Kidney (tissue), 14 donors: ENCODE results near the gene CDC42EP1. TPM values are rescaled to one million over a fixed set of nuclear protein-coding genes. Genes with fewer than 3 reads are reported as not detected.
"Not testable (repeated sequence)": the region's sequence is repeated elsewhere in the genome, so short reads cannot be mapped to it uniquely, and the experiment has no call there.

Experiments
- DNase-seq, 5 donors: peaks; one replicate each; pipeline ENCODE4 v3.0.0-alpha.2; 2013 to 2020
- FAIRE-seq: peaks from 2 replicates; lab custom pipeline; 2012; peaks lifted over from hg19 to GRCh38; lab: Jason Lieb, UNC
- H3K27ac ChIP-seq, 2 donors: one replicate each; pipeline ENCODE4 v1.7.0; 2013; ENCODE audit warnings: low read depth in 2 of 2, low read length in 2 of 2, inconsistent platforms in 1 of 2
- H3K27me3 ChIP-seq: one replicate; pipeline ENCODE4 v1.7.1; 2013; ENCODE audit warnings: low read length, inconsistent platforms; ENCODE audit not compliant: control insufficient read depth, insufficient read depth
- H3K36me3 ChIP-seq, 3 donors: one replicate each; pipeline versions ENCODE4 v1.7.0 to v1.7.1; 2013; ENCODE audit warnings: low read length in 3 of 3, control low read depth in 1 of 3, inconsistent platforms in 1 of 3; ENCODE audit not compliant: insufficient read depth in 3 of 3, control insufficient read depth in 2 of 3
- H3K4me1 ChIP-seq, 3 donors: one replicate each; pipeline versions ENCODE4 v1.7.0 to v1.7.1; 2013; ENCODE audit warnings: low read length in 3 of 3, inconsistent platforms in 1 of 3, low read depth in 1 of 3; ENCODE audit not compliant: control insufficient read depth in 2 of 3, insufficient read depth in 2 of 3
- H3K4me3 ChIP-seq, 3 donors: one replicate each; pipeline versions ENCODE4 v1.7.0 to v1.8.1; 2013; ENCODE audit warnings: low read length in 3 of 3, control low read depth in 1 of 3, inconsistent platforms in 1 of 3
- H3K9ac ChIP-seq, 3 donors: one replicate each; pipeline versions ENCODE4 v1.7.0 to v1.7.1; 2013; ENCODE audit warnings: low read length in 3 of 3, control low read depth in 1 of 3, inconsistent platforms in 1 of 3
- H3K9me3 ChIP-seq, 3 donors: one replicate each; pipeline versions ENCODE4 v1.7.0 to v1.7.1; 2013; ENCODE audit warnings: low read length in 3 of 3, control low read depth in 1 of 3, inconsistent platforms in 1 of 3; ENCODE audit not compliant: control insufficient read depth in 2 of 3, insufficient read depth in 1 of 3
- intact Hi-C: fragments of 100-400 bp; cut with DNase I; formaldehyde crosslinking; loops from one replicate; pipeline ENCODE4 v1.11.1; 2022
- polyA plus RNA-seq: library from polyadenylated mRNA; stranded (reverse); fragments of 350-450 nt; fragmentation: Illumina TruSeq; extraction: RNeasy Lipid Tissue Mini Kit (QIAGEN cat#74804); gene quantifications from one replicate; pipeline ENCODE4 v1.2.3, GENCODE V29; 2014; ENCODE audit warnings: low read depth, low replicate concordance; ENCODE audit not compliant: insufficient read depth
- total RNA-seq: library from RNA; stranded (reverse); fragmentation: NEBNext Ultra II Directional; extraction: Animal tissue kit (Norgen Biotek cat#: 25700); gene quantifications from one replicate; pipeline ENCODE4 v1.2.1, GENCODE V29; 2021
- TF ChIP-seq, protein P1 (sequence below): IDR thresholded peaks from 3 replicates; pipeline ENCODE4 v1.5.1; 2012; ENCODE audit warnings: mild to moderate bottlenecking, moderate library complexity, borderline replicate concordance; ENCODE audit not compliant: insufficient read depth; ENCODE audit errors: extremely low read depth
- donor health status: control.
- donor health status: control.
- donor health status: control.
- donor health status: control.
- donor health status: control.
- donor health status: DM: yes; HTN: yes; CAD: no.
- donor health status: Normal renal cell carcinoma (clear cell type).

CDC42EP1 gene
- total and polyA plus RNA-seq, 2 donors from 2014 or later = 29.5 to 68.5 TPM

DNA sequence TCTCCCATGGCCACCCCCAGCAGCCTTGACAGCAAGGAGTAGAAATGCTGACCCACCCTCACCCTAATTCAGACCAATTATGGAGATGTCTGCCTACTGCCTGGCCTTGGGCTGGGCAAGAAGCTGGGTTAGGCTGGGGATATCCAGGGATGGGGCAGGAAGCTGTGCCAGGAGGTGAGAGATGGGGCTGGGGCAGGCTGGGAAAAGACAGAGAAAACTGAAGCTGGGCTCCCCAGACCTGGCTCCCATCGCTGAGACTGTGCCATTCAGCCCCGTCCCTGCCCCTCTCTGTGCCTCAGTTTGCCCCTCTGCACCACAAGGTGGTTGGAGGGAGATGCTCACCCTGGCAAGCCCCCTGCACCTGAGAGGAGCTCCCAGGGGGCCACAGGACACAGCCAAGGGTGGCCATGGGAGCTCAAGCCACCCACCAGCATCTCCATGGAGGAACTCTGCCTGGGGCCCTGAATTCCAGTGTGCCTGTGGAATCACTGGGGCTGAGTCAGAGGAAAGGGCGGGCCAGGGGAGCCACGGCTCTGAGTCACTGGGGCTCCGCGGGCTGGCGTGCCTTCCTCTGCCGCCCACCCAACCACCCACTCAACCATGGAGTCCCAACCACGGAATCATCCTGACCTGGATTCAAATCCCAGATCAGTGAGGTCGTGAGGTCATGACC is 35.1 kb upstream of the CDC42EP1 start:
- H3K4me1 ChIP-seq = peaks cover 0 to 6% (median 0%) of the 10 kb centered on the region in 3 donors
- H3K4me3 ChIP-seq = no peak overlapping the region
- no peak overlapping the region for H3K9ac ChIP-seq
- H3K27me3 ChIP-seq = no peaks in the 10 kb centered on the region
- intact Hi-C loops = no loop called here
- FAIRE-seq (no peak), DNase-seq (peak in 1 of 5 donors; percentile 80)
- no peaks in the 10 kb centered on the region for H3K36me3 ChIP-seq
- no peak overlapping the region for H3K27ac ChIP-seq
- TF ChIP-seq, protein P1, sequence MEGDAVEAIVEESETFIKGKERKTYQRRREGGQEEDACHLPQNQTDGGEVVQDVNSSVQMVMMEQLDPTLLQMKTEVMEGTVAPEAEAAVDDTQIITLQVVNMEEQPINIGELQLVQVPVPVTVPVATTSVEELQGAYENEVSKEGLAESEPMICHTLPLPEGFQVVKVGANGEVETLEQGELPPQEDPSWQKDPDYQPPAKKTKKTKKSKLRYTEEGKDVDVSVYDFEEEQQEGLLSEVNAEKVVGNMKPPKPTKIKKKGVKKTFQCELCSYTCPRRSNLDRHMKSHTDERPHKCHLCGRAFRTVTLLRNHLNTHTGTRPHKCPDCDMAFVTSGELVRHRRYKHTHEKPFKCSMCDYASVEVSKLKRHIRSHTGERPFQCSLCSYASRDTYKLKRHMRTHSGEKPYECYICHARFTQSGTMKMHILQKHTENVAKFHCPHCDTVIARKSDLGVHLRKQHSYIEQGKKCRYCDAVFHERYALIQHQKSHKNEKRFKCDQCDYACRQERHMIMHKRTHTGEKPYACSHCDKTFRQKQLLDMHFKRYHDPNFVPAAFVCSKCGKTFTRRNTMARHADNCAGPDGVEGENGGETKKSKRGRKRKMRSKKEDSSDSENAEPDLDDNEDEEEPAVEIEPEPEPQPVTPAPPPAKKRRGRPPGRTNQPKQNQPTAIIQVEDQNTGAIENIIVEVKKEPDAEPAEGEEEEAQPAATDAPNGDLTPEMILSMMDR = no peak
- no peaks in the 10 kb centered on the region for H3K9me3 ChIP-seq

DNA sequence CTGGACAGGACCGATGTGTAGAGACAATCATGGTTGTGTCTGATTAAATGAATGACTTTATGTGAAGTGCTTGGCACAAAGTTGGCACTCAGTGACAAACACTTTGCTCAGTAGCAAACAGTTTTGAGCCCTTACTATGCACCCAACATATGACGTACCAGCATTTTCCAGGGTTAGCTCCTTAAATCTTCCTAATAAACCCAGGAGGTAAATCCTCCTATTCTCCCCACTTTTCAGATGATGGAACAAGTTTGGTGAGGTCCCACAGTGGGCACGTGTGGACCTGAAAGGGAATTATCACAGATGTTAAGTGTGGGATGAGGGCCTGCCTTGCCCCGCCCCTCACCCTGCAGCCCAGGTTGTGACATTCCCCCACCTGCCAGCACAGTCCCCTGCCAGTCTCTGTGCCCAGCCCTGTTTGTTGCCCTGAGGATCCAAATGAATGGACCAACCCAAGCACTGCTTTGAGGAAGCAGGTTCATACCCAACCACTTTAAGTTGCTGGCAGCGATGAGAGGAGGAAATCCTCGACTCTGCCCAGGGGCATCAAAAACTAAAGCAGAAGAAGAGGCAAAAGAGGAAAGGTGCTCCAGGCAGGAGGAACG is 34.4 kb upstream of the CDC42EP1 start:
- Histone ChIP-seq H3K4me1 (peaks cover 0 to 4% (median 0%) of the 10 kb centered on the region in 3 donors), H3K4me3 (no peak overlapping the region), H3K36me3 (no peaks in the 10 kb centered on the region), H3K27me3 (no peaks in the 10 kb centered on the region), H3K27ac (no peak overlapping the region), H3K9me3 (no peaks in the 10 kb centered on the region), H3K9ac (no peak overlapping the region)
- peak in 1 of 5 donors; percentile 35 for DNase-seq
- intact Hi-C loops = no loop called here
- no peak for FAIRE-seq
- TF ChIP-seq, protein P1 = no peak

DNA sequence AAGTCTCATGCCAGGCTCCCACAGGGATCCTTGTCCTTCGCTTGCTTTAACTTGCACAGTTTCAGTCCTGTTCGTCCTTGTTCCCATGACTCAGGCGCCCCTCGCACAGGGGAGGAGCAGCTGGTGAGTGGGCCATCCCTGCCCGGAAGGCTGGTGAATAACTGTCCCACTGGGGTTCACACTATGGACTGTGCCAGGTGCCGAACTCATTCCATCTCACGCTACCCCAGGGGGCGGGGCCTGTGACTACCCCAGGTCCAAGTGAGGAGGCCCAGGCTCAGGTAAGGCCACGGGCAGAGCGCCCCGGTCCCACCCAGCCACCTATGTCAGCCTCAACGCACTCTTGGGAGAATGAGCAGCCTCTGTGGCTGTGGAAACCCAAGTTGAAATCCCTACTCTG is 33.9 kb upstream of the CDC42EP1 start:
- Histone ChIP-seq H3K27me3 (no peaks in the 10 kb centered on the region), H3K9me3 (no peaks in the 10 kb centered on the region), H3K27ac (no peak overlapping the region), H3K4me3 (no peak overlapping the region), H3K9ac (no peak overlapping the region), H3K36me3 (no peaks in the 10 kb centered on the region), H3K4me1 (no peaks in the 10 kb centered on the region)
- DNase-seq (peak in 1 of 5 donors; percentile 67), FAIRE-seq (no peak)
- TF ChIP-seq, protein P1 = no peak
- intact Hi-C loops = no loop called here

DNA sequence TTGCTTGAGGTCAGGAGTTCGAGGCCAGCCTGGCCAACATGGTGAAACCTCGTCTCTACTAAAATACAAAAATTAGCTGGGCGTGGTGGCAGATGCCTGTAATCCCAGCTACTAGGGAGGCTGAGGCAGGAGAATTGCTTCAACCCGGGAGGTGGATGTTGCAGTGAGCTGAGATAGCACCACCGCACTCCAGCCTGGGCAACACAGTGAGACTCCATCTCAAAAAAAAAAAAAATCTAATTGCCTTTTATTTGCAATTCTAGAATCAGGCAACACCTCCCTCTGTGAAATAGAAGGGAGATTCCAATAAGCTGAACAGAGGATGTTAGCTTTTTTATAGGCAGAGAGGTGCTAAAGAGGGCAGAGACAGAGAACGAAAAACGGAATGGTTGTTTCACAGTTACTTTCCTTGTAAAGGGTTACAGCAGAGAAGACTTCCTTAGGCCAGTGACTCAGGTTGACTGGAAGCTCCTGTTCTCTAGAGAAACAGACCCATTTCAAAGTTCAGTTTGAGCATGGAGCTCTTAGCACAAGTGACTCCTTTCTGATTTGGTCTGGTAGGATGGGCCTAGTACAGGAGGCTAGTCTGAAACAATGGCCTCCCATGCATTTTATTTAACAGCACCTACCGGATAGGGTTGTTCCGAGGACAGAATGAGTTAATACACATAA is 33.1 kb upstream of the CDC42EP1 start:
- H3K9me3 ChIP-seq, FAIRE-seq, H3K4me3 ChIP-seq, H3K9ac ChIP-seq, H3K27ac ChIP-seq, H3K27me3 ChIP-seq, H3K4me1 ChIP-seq, intact Hi-C loops, H3K36me3 ChIP-seq, DNase-seq: not testable (repeated sequence)

GRCh38 chr22:37527952-37528351 is 32.3 kb upstream of the CDC42EP1 start:
- intact Hi-C loops, DNase-seq, H3K9me3 ChIP-seq, H3K36me3 ChIP-seq, H3K4me3 ChIP-seq, H3K9ac ChIP-seq, H3K27ac ChIP-seq, H3K4me1 ChIP-seq, H3K27me3 ChIP-seq: not testable (repeated sequence)
- FAIRE-seq = peak; percentile 66
